ENCODE results near the gene LDHD.

GRCh38 chr16:75095204-75095621 is 21.4 kb downstream of the LDHD start:
- TF ChIP-seq EZH2 (IDR thresholded peaks at IDR 0.05; ENCODE audit: insufficient read depth, poor library complexity, severe bottlenecking) (no peak), EZH2phosphoT487 (IDR thresholded peaks at IDR 0.05; ENCODE audit: insufficient read depth, low read depth) (no peak)

Data from GM23248 (cell line).